Measurements from ENCODE around the gene SORCS2. TPM values are rescaled to one million over a fixed set of nuclear protein-coding genes. Genes with fewer than 3 reads are reported as not detected.

SORCS2 gene
- total RNA-seq, 1 experiment from 2014 or later, result 0.15 TPM

- no peaks in the 10 kb centered on the region for H3K36me3 ChIP-seq (ENCODE audit: control insufficient read depth, insufficient read depth, low read length)
- no peaks in the 10 kb centered on the region for H3K4me1 ChIP-seq (ENCODE audit: control insufficient read depth, insufficient read depth, low read length)
- H3K4me3 ChIP-seq (ENCODE audit: low read depth in 2 of 2, low read length in 2 of 2), result no peak overlapping the region
- H3K27ac ChIP-seq (ENCODE audit: low read length), result no peak overlapping the region
- H3K27me3 ChIP-seq (ENCODE audit: control insufficient read depth, insufficient read depth, low read length), result no peaks in the 10 kb centered on the region
- DNase-seq (ENCODE audit: low read depth, low spot score), result no peak
- no peak for ATAC-seq
- intact Hi-C loops (cut with micrococcal nuclease; ENCODE audit: unreplicated experiment) (no loop called here), in situ Hi-C loops (cut with HindIII; ENCODE audit: low pct_unique_long_range_greater_than_20kb, low sequenced_read_pairs) (no loop called here)
- ChIA-PET POLR2A (no interaction called here), CTCF (no interaction called here)
- TF ChIP-seq SIN3A (IDR thresholded peaks at IDR 0.05; ENCODE audit: borderline replicate concordance, insufficient read depth, low read depth, low read length) (no peak), REST (IDR thresholded peaks at IDR 0.05; ENCODE audit: insufficient read depth in 1 of 2, low read depth in 2 of 2, low read length in 1 of 2) (no peak), TCF7L2 (IDR thresholded peaks at IDR 0.05; ENCODE audit: low read depth, low read length) (no peak), CTCF (IDR thresholded peaks at IDR 0.05) (no peak), POLR2AphosphoS5 (IDR thresholded peaks at IDR 0.05; ENCODE audit: low read depth, low read length) (no peak)
- H3K9me3 ChIP-seq (ENCODE audit: control insufficient read depth, insufficient read depth, low read depth, low read length), result no peaks in the 10 kb centered on the region
- BruUV-seq (replicated peaks), result no TSS peak
Measured at GRCh38 chr4:7157666-7158065, 34.7 kb upstream of the SORCS2 start.

- BruUV-seq (replicated peaks), result no TSS peak
- intact Hi-C loops (cut with micrococcal nuclease; ENCODE audit: unreplicated experiment), result no loop called here
- H3K4me3 ChIP-seq (ENCODE audit: low read depth in 2 of 2, low read length in 2 of 2), result no peak overlapping the region
- no peak for ATAC-seq
- POLR2A ChIA-PET, result no interaction called here
- no peaks in the 10 kb centered on the region for H3K27me3 ChIP-seq (ENCODE audit: control insufficient read depth, insufficient read depth, low read length)
- H3K36me3 ChIP-seq (ENCODE audit: control insufficient read depth, insufficient read depth, low read length), result no peaks in the 10 kb centered on the region
- TF ChIP-seq POLR2AphosphoS5 (IDR thresholded peaks at IDR 0.05; ENCODE audit: low read depth, low read length), result no peak
- TF ChIP-seq CTCF (IDR thresholded peaks at IDR 0.05), result no peak
- no peak for TF ChIP-seq TCF7L2 (IDR thresholded peaks at IDR 0.05; ENCODE audit: low read depth, low read length)
- TF ChIP-seq SIN3A (IDR thresholded peaks at IDR 0.05; ENCODE audit: borderline replicate concordance, insufficient read depth, low read depth, low read length), result no peak
- TF ChIP-seq REST (IDR thresholded peaks at IDR 0.05; ENCODE audit: insufficient read depth in 1 of 2, low read depth in 2 of 2, low read length in 1 of 2), result no peak
- H3K27ac ChIP-seq (ENCODE audit: low read length), result no peak overlapping the region
- in situ Hi-C loops (cut with HindIII; ENCODE audit: low pct_unique_long_range_greater_than_20kb, low sequenced_read_pairs), result no loop called here
- no peak for DNase-seq (ENCODE audit: low read depth, low spot score)
- CTCF ChIA-PET, result no interaction called here
- H3K9me3 ChIP-seq (ENCODE audit: control insufficient read depth, insufficient read depth, low read depth, low read length), result no peaks in the 10 kb centered on the region
- no peaks in the 10 kb centered on the region for H3K4me1 ChIP-seq (ENCODE audit: control insufficient read depth, insufficient read depth, low read length)
Measured at GRCh38 chr4:7158081-7158750, 34.1 kb upstream of the SORCS2 start.

Measured in Panc1 (cell line).